Large intestine (tissue), 3 donors: Measurements from ENCODE around the gene ZBTB25. TPM values are rescaled to one million over a fixed set of nuclear protein-coding genes. Genes with fewer than 3 reads are reported as not detected.

Experiments
- DNase-seq, 2 donors: peaks; one replicate each; pipeline versions ENCODE4 v3.0.0 to v3.0.0-alpha.2; 2013
- H3K27ac ChIP-seq: one replicate; pipeline ENCODE4 v1.5.1; 2013; ENCODE audit warnings: low read length
- H3K27me3 ChIP-seq: 2 replicates; pipeline ENCODE4 v1.6.1; 2013; ENCODE audit warnings: low read length; ENCODE audit not compliant: control insufficient read depth, insufficient read depth
- H3K36me3 ChIP-seq: 2 replicates; pipeline ENCODE4 v1.6.1; 2013; ENCODE audit warnings: low read length; ENCODE audit not compliant: control insufficient read depth, insufficient read depth
- H3K4me1 ChIP-seq: one replicate; pipeline ENCODE4 v1.6.1; 2013; ENCODE audit warnings: low read length; ENCODE audit not compliant: control insufficient read depth, insufficient read depth
- H3K4me3 ChIP-seq: one replicate; pipeline ENCODE4 v1.5.1; 2013; ENCODE audit warnings: low read length
- H3K9me3 ChIP-seq: one replicate; pipeline ENCODE4 v1.6.1; 2013; ENCODE audit warnings: mild to moderate bottlenecking, low read depth, low read length, moderate library complexity; ENCODE audit not compliant: control insufficient read depth
- WGBS: methylation state at CpG from one replicate; pipeline ENCODE4 v1.1.5; 2013; ENCODE audit warnings: low lambda C conversion rate; ENCODE audit not compliant: insufficient coverage; 5-methylcytosine and 5-hydroxymethylcytosine counted together
- polyA plus RNA-seq: library from polyadenylated mRNA; unstranded; fragments of 120-200 nt; gene quantifications from one replicate; pipeline ENCODE4 v1.2.1, GENCODE V29; 2013

Gene ZBTB25
- polyA plus RNA-seq, 1 donor = 11.0 TPM

DNA sequence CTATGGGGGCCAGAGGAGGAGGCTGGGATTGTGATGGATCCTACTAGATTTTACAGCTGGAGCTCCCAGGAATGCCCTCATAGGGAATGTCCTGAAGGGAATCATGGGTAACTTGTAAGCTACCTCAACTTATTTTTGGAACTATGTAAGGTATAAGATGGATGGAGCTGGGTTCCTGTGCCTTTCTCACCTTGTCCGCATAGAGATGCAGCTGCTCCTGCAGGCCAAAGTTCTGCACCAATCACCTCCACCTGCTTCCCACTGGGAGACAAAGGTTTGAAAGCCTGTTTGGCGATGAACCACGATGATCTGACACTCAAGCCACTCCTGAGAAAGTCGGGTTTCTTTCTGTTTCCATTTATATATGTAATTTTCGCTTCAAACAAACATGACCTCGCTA, 39.0 kb downstream of the ZBTB25 start:
- DNase-seq = peak in 1 of 2 donors; percentile 25
- Histone ChIP-seq H3K36me3 (peaks cover 2% of the 10 kb centered on the region), H3K27me3 (no peaks in the 10 kb centered on the region), H3K4me1 (peaks cover 15% of the 10 kb centered on the region), H3K9me3 (no peaks in the 10 kb centered on the region), H3K27ac (peak overlapping the region; percentile 28), H3K4me3 (peak overlapping the region; percentile 64)
- no CpG with 5 or more reads among the region's 6 CpGs for WGBS

DNA sequence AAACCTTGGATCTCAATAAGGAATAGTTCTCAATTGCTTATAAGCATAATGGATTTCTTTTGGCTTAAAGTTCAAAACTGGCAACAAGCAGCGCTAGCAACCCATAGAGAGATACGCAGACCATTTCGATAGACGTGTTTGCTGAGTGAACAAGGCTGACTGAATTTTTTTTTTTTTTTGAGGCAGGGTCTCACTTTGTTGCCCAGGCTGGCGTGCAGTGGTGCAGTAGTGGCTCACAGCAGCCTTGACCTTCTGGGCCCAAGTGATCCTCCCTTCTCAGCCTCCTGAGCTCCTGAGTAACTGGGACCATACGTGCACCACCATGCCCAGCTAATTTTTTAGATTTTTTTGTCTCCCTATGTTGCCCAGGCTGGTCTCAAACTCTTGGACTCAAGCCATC, 39.8 kb downstream of the ZBTB25 start:
- no CpG with 5 or more reads among the region's 6 CpGs for WGBS
- Histone ChIP-seq H3K4me3 (no peak overlapping the region), H3K27ac (no peak overlapping the region), H3K9me3 (no peaks in the 10 kb centered on the region), H3K36me3 (peaks cover 3% of the 10 kb centered on the region), H3K4me1 (peaks cover 15% of the 10 kb centered on the region), H3K27me3 (no peaks in the 10 kb centered on the region)
- DNase-seq = no peak

DNA sequence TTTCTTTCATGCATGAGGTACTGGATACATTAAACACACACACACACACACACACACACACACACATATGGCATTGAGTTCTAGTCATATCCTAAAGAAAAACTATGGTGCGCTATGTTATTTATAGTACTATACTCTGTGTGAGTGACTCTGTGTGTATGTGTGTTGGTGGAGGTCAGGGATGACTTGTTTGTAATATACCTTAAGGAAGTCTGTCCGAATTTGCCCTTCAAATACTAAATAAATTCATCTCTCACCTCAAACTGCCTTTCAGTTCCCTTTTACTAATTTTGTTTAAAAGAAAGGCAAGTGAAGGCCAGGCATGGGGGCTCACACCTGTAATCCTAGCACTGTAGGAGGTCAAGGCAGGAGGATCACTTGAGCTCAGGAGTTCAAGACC, 40.4 kb downstream of the ZBTB25 start:
- Histone ChIP-seq H3K9me3 (no peaks in the 10 kb centered on the region), H3K27ac (no peak overlapping the region), H3K36me3 (peaks cover 8% of the 10 kb centered on the region), H3K4me3 (no peak overlapping the region), H3K27me3 (no peaks in the 10 kb centered on the region), H3K4me1 (peaks cover 13% of the 10 kb centered on the region)
- no peak for DNase-seq
- WGBS = no CpG with 5 or more reads among the region's 2 CpGs

DNA sequence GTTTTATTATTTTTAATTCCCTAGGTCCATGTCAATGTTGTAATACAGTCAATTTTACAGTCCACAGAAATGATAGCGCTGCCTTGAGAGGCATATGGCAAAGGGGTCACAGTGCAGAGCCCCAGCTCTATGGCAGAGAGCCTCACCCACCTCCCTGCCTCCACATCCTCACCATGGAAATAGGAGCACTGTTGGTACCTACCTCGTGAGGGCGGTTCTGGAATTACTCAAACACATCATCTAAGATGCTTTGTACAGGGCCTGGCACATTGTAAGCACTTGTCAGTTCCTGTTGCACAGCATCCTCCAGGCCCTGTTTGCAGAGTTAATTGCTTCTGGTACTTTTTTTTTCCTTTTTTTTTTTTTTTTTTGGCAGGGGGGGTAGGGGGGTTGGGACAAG, 42.4 kb downstream of the ZBTB25 start:
- peaks cover 8% of the 10 kb centered on the region for H3K36me3 ChIP-seq
- H3K27ac ChIP-seq = no peak overlapping the region
- no peak overlapping the region for H3K4me3 ChIP-seq
- H3K27me3 ChIP-seq = no peaks in the 10 kb centered on the region
- WGBS = no CpG with 5 or more reads among the region's 3 CpGs
- DNase-seq = no peak
- peaks cover 7% of the 10 kb centered on the region for H3K4me1 ChIP-seq
- no peaks in the 10 kb centered on the region for H3K9me3 ChIP-seq

DNA sequence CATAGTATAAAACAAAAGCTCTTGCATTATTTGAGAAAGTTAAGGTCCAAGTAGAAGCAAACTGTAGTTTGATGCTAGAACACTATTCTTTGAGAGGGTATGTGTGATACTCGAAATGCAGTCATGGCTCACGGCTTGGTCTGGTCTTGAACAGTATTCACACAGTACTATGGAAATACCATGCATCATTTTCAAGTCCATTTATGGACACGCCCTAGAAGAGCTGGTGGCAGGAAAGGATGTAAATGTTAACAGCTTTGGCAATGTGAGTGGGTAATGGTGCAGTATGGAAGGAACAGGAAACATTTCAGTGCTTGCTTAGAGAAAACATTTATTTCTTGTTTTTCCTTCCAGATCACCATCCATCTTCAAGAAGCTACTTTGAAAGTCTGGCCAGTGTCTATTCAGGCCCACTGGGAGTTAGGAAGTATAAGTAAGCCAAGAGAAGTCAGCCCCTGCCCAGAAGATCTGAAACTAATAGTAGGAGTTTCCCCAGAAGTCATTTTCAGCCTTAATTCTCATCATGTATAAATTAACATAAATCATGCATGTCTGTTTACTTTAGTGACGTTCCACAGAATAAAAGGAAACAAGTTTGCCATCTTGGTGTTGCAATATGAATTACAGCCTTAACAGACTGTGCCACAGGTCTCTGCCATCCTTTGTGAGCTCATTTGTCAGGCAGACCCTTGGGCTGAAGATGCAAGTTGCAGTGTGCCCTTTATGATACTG, 44.1 kb downstream of the ZBTB25 start:
- no peaks in the 10 kb centered on the region for H3K9me3 ChIP-seq
- no peaks in the 10 kb centered on the region for H3K27me3 ChIP-seq
- H3K4me3 ChIP-seq = no peak overlapping the region
- H3K4me1 ChIP-seq = peaks cover 5% of the 10 kb centered on the region
- H3K36me3 ChIP-seq = peaks cover 20% of the 10 kb centered on the region
- H3K27ac ChIP-seq = no peak overlapping the region
- no peak for DNase-seq
- WGBS = no CpG with 5 or more reads among the region's 4 CpGs

DNA sequence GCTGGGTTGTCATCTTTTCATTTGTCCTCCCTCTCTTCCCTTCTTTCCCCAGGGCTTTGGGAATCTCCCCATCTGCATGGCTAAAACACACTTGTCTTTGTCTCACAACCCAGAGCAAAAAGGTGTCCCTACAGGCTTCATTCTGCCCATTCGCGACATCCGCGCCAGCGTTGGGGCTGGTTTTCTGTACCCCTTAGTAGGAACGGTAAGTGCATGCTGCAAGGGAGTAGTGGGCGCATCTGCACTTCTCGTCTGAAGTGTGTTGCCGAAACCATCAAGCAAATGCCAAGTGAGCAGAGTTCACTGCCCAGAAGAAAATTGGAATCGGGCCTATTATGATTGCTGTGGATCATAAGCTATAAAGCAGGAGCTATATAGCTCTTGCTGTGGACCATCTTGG, 49.0 kb downstream of the ZBTB25 start:
- WGBS = no CpG with 5 or more reads among the region's 10 CpGs
- Histone ChIP-seq H3K9me3 (no peaks in the 10 kb centered on the region), H3K36me3 (peaks cover 37% of the 10 kb centered on the region), H3K4me3 (no peak overlapping the region), H3K27ac (no peak overlapping the region), H3K27me3 (no peaks in the 10 kb centered on the region), H3K4me1 (no peaks in the 10 kb centered on the region)
- no peak for DNase-seq

DNA sequence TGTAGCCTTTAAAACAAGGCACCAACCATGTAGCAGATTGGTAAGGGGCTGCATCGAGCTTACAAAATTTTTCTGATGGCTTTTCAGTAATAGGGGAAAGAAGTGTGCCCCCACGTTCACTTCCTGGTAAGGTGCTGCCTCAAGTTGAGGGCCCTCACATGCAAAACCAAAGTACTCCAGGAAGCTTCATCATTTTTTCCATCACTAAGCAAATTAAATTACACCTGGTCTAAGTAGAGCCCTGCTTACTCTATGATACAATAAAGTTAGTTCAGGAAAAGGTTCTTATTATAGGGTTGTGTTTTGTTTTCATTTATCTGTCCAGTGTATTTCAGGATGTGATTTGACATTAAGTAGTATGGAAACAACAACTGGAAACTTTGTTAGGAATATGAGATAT, 53.4 kb downstream of the ZBTB25 start:
- WGBS = no CpG with 5 or more reads among the region's 2 CpGs

DNA sequence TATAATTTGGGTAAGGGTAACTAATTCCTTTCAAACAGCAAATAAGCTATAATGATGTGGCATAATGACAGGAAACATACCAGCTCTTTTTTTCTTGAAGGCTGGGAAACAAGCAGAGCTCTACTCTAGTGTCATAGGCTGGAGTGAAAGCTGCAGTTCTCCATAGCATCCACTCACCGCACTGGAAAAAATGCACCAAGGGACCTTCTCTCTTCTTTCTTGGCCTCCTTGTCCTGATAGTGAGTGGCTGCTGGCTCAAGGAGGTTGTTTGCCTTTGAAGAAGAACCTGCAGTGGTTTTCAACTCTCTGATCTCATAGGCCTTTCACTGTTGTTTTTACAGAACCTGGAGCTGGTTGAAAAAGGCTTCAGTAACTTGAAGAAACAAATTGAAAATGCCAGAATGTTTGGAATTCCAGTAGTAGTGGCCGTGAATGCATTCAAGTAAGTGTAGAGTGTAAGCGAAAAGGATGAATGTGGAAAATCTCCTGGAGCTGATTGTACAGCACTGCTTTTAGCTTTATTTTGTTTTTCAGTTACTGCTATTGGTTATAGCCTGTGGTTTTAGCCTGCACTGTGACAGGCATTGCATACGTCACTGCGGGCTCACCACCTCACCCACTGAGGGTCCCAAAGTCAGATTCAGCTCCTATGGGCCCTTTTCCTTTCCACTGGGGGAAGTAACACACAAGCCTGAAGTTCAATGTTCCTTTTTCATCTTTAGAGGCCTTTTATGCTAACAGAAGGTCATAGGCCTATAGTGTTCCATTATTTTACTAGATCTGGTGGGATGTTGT, 55.6 kb downstream of the ZBTB25 start:
- Histone ChIP-seq H3K36me3 (peaks cover 40% of the 10 kb centered on the region), H3K27me3 (no peaks in the 10 kb centered on the region), H3K27ac (no peak overlapping the region), H3K4me3 (no peak overlapping the region), H3K9me3 (no peaks in the 10 kb centered on the region), H3K4me1 (no peaks in the 10 kb centered on the region)
- no peak for DNase-seq
- WGBS = 100% methylated on average over 1 of the region's 5 CpGs

More for the DNA sequence above, 53.4 kb downstream of the ZBTB25 start:
- peaks cover 41% of the 10 kb centered on the region for H3K36me3 ChIP-seq
- no peaks in the 10 kb centered on the region for H3K27me3 ChIP-seq
- H3K4me1 ChIP-seq = no peaks in the 10 kb centered on the region
- no peak overlapping the region for H3K27ac ChIP-seq
- no peak overlapping the region for H3K4me3 ChIP-seq
- DNase-seq = no peak
- no peaks in the 10 kb centered on the region for H3K9me3 ChIP-seq

DNA sequence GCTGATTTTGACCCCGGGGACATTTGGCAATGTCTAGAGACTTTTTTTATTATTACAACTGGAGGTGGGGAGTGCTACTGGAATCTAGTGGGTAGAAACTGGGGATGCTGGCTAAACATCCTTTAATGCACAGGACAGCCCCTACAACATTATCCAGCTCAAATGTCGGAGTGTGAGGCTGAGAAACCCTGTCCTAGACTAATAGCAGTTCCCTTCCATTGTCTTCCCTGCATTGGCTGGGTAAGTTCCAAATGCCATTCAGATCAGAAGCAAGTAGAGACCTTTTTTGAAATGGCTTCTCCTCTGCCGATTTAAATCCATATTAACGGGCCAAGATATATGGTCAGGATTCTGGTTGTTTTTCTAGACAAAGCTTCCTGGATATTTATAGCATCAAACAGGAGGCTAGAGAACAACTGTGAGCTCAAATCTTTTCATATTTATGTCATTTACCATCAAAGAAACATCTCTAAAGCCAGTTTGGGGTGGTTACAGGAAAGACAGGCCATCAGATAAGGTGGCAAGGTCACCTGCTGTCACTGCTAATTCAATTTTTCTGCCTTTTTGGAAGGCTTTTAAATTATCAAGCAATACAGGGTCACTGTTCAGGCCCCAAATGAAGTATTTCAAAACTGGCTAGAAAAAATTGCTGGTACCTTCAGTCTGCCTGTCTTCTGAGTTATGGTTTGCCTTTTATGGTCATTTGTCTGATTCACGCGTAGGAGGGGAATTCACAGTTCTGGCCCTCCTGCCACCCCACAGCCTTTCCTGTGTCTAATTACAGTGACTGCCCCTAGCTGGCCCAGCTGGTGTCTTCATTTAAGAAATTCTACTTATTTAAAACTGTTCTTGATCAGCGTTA, 58.4 kb downstream of the ZBTB25 start:
- Histone ChIP-seq H3K4me1 (no peaks in the 10 kb centered on the region), H3K27me3 (no peaks in the 10 kb centered on the region), H3K9me3 (no peaks in the 10 kb centered on the region), H3K4me3 (no peak overlapping the region), H3K36me3 (peaks cover 49% of the 10 kb centered on the region), H3K27ac (peak overlapping the region; percentile 10)
- no peak for DNase-seq
- WGBS = 86% methylated on average over 1 of the region's 7 CpGs

DNA sequence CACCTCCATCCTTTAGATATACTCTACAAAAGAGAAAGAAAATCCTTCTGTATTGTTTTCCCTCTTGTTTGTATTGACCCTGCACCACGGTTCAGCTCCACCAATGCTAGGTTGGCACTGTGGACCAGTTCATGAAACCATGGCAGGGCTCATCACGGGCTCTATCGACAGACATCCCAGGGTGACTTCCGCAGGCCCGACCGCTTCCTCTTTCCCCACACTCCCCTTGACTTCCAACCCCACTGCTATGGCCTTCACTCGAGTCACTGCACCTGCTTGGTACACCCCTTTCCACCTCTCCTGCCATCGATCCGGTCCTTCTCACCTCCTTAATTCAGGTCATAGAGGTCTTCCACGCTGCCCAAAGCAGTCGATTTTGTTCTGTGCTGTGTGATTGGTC, 59.5 kb downstream of the ZBTB25 start:
- Histone ChIP-seq H3K4me1 (peaks cover under 1% of the 10 kb centered on the region), H3K36me3 (peaks cover 41% of the 10 kb centered on the region), H3K9me3 (no peaks in the 10 kb centered on the region), H3K4me3 (no peak overlapping the region), H3K27me3 (no peaks in the 10 kb centered on the region), H3K27ac (no peak overlapping the region)
- WGBS = 100% methylated on average over 1 of the region's 11 CpGs
- DNase-seq = no peak
